Thoracic aorta endothelial cell (primary cell): ENCODE results near the gene SMYD5. TPM values are rescaled to one million over a fixed set of nuclear protein-coding genes. Genes with fewer than 3 reads are reported as not detected.

Experiments
- total RNA-seq: library from RNA; depleted of rRNA; stranded (reverse); fragments of >200 nt; gene quantifications from 2 replicates; pipeline ENCODE4 v1.2.3, GENCODE V29; 2012

Gene SMYD5
- 16.1 and 23.0 TPM in 2 replicates for total RNA-seq

DNA sequence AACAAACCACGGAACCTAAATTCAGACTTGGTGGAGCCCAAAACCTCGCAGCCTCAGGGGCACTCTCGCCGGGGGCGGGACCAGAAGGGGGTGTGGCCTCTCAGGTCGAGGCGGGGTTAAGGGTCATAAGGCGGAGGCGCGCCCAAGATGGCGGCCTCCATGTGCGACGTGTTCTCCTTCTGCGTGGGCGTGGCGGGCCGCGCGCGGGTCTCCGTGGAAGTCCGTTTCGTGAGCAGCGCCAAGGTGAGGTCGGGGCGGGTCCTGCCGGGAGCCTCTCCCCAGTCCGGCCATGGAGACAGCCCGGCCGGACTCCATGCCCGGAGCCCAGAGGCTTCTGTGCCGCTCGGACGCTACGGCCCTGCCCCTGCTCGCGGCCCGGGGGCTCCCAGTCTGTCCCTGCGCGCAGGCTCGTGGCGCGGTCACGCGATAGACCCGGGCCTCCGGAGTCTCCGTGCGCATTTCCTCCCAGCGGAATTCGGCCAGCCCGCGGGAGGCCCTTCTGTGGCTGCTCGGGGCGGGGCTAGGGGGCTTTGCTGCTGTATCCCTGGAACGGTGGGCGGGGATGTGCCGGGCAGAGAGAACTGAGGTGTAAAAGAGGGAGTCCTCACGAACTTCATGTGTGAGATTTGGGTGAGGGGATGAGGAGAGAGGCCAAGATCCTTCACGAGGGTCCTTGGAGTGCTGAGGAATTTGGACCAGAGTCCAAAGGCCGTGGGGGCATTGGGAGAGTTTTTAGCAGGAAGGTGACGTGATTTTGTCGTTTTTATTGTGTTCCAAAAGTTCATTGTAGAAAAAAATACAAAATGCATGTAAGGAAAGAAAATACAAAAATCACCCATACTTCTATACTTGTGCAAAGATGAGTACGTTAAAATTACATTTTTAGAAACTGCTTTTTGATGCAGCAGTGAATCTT, at the start of gene SMYD5:
Gene SMYD5 (plus strand): TSS at position 126 of the 916 bp plus-strand sequence. CDS start 22 bp downstream, at position 148.

DNA sequence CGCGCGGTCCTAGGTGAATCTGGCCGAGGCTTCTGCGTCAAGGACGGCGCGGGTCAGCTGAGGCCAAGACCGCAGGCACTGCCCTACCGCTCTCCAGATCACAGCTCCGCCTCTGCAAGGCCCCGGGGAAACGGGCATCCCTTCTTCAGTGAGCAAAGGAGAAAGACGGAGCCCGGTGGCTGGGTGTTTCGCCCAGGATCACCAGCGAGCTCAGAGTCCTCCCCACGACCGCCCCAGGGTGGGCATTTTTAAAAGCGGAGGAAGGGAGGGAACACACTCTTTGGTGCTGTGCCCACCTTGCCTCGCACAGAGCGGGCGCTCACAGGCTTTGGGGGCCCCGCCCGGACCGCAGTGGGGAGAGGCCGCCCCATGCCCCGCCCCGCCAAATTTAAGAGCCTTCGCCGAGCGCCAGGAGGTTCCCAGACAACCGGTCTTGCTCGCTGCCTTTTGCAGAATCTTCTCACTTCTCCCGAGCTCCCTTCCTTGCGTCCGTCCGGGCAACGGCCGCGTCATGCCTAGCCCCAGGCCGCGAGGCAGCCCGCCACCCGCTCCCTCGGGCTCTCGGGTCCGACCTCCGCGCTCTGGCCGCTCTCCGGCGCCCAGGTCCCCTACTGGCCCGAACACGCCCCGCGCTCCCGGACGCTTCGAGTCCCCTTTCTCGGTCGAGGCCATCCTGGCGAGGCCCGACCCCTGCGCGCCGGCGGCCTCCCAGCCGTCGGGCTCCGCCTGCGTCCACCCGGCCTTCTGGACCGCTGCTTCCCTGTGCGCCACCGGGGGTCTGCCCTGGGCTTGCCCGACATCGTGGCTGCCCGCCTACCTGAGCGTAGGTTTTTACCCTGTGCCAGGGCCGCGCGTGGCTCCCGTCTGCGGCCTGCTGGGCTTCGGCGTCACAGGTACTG, 11.6 kb upstream of the SMYD5 start, which contains the start of gene NOTO:
Gene NOTO (plus strand): TSS at position 419 of the 899 bp plus-strand sequence. CDS start 93 bp downstream, at position 512.

DNA sequence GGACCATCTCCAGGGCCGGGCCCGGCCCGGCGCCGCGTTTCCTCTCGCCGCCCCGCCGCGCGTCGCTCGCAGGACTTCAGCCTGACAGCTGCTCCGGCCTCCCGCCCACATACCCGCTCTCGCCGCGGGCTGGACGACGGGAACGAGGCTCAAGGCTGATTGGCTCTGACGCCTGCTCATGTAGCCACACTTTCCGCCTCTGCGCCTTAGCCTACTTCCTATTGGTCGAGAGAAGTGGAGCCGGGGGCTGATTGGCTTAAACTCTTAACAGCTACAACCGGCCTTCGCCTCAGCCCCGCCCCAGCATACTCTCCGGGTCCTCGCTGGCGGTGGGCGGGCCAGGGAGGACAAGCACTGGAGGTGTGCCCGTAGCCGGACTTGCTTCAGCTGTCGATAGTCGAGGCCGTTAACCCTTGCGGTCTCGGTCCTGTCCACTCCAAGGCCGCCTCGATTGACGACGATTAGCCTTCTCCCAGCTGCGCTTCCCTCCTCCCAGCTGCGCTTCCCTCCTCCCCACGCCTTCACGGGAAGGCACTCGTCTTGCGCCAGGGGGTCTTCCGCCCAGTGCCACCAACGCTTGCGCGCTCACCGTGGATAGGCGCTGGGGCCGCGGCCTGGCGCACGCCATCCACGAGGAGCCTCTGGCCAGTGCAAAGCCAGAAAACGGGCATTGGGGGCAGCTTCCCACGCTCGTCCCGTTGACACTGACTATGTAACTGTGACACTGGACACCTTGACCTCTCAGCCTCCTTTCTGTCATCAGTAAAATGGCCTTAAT, 19.3 kb downstream of the SMYD5 start, which contains the start of gene PRADC1:
Gene PRADC1 (minus strand): TSS at position 86 of the 778 bp plus-strand sequence. CDS start 79 bp downstream, at position 7.

DNA sequence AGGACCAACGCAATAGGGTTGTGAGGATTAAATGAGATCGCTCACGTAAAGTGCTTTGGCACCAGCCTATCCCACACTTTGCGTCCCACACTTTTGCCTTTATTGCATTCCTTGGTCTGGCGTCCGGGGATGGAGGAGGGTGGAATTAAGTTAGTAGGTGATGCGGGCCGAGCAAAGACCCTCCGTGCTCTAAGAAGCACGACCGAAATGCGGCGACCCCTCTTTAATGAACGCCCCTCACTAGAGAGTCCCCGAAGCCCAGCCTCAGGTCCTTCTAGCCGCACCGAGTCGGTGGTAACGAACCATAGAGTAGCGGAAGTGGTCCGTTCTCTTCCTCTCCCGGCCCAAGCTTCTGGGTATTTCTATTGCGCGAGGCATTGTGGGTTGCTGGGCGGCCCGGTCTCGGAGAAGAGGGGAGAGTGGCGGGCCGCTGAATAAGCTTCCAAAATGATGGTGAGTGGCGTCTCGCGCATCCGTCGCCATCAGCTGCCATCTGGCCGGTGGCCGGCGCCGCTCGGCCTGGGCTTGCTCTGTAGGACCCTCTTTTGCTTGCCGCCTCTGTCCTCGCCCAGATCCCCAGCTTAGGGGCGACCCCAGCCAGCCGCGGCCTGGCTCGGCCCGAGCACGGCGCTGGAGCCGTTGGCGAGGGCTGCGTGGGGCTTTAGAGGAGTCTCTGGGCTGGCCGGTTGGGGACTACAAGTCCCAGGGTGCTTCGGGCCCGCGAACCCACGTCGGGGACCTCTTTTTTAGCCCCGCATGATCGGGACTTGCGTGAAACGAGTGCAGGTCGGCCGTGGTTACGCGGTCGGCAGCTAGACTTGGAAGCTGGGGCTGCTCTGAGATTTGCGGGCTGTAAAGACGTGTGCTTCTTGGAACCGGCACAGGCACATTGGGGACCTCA, 20.1 kb downstream of the SMYD5 start, which contains the start of gene CCT7:
Gene CCT7 (plus strand): TSS at position 377 of the 901 bp plus-strand sequence. CDS start 71 bp downstream, at position 448.

Other genes starting within 250 kb of the SMYD5 start
- gene SFXN5, start 142.5 kb upstream of the SMYD5 start, total RNA-seq: 16.0 and 19.1 TPM in 2 replicates
- 45.1 and 56.6 TPM in 2 replicates for gene RAB11FIP5, start 101.3 kb upstream of the SMYD5 start, total RNA-seq
- gene NOTO, start 11.7 kb upstream of the SMYD5 start, total RNA-seq: not detected in 2 replicates
- 14.5 and 21.0 TPM in 2 replicates for gene PRADC1, start 19.0 kb downstream of the SMYD5 start, total RNA-seq
- 486 and 504 TPM in 2 replicates for gene CCT7, start 20.1 kb downstream of the SMYD5 start, total RNA-seq
- gene FBXO41, start 70.2 kb downstream of the SMYD5 start, total RNA-seq: 0.66 and 1.7 TPM in 2 replicates
- not detected in 2 replicates for gene EGR4, start 79.3 kb downstream of the SMYD5 start, total RNA-seq
- gene ALMS1, start 171.6 kb downstream of the SMYD5 start, total RNA-seq: 18.0 and 23.3 TPM in 2 replicates